HepG2 (cell line): Measurements from ENCODE around the gene REPIN1. TPM values are rescaled to one million over a fixed set of nuclear protein-coding genes. Genes with fewer than 3 reads are reported as not detected.

Experiments
- AHDC1 ChIP-seq: sonication (generic); formaldehyde crosslinking; IDR thresholded peaks from 2 replicates; pipeline ENCODE4 v1.5.1; 2020; ENCODE audit warnings: mild to moderate bottlenecking, missing genetic modification reagents, borderline replicate concordance
- CHD4 ChIP-seq: fragments of 200-600 bp; sonication (generic); IDR thresholded peaks from 2 replicates; pipeline ENCODE4 v1.7.0; 2017; ENCODE audit warnings: mild to moderate bottlenecking, low read length, borderline replicate concordance
- HHEX ChIP-seq: IDR thresholded peaks from 2 replicates; pipeline ENCODE4 v1.6.1; 2016; ENCODE audit warnings: control low read depth
- HINFP ChIP-seq: sonication (generic); formaldehyde crosslinking; IDR thresholded peaks from 2 replicates; pipeline ENCODE4 v1.4.0; 2020; ENCODE audit warnings: low read depth, mild to moderate bottlenecking, missing genetic modification reagents
- MLXIP ChIP-seq: sonication (generic); formaldehyde crosslinking; IDR thresholded peaks from 2 replicates; pipeline ENCODE4 v1.9.0; 2021; ENCODE audit warnings: missing genetic modification reagents, borderline replicate concordance
- ONECUT2 ChIP-seq: sonication (generic); formaldehyde crosslinking; IDR thresholded peaks from 2 replicates; pipeline ENCODE4 v1.4.0; 2020; ENCODE audit warnings: missing genetic modification reagents
- SIX4 ChIP-seq: sonication (generic); formaldehyde crosslinking; IDR thresholded peaks from 2 replicates; pipeline ENCODE4 v1.4.0; 2020; ENCODE audit warnings: missing genetic modification reagents
- TBX2 ChIP-seq: sonication (generic); formaldehyde crosslinking; IDR thresholded peaks from 2 replicates; pipeline ENCODE4 v1.5.0; 2020; ENCODE audit warnings: missing genetic modification reagents, mild to moderate bottlenecking, borderline replicate concordance
- TIGD3 ChIP-seq: sonication (generic); formaldehyde crosslinking; IDR thresholded peaks from 2 replicates; pipeline ENCODE4 v1.5.1; 2020; ENCODE audit warnings: mild to moderate bottlenecking, missing genetic modification reagents, borderline replicate concordance
- ZNF17 ChIP-seq: sonication (generic); formaldehyde crosslinking; IDR thresholded peaks from 2 replicates; pipeline ENCODE4 v1.5.0; 2020; ENCODE audit warnings: mild to moderate bottlenecking, missing genetic modification reagents
- ZNF235 ChIP-seq: sonication (generic); formaldehyde crosslinking; IDR thresholded peaks from 2 replicates; pipeline ENCODE4 v1.8.1; 2023; ENCODE audit warnings: mild to moderate bottlenecking, missing genetic modification reagents, borderline replicate concordance
- ZNF3 ChIP-seq: IDR thresholded peaks from 2 replicates; pipeline ENCODE4 v1.7.0; 2017; ENCODE audit warnings: inconsistent platforms
- ZNF354B ChIP-seq: sonication (generic); formaldehyde crosslinking; IDR thresholded peaks from 2 replicates; pipeline ENCODE4 v1.8.0; 2022; ENCODE audit warnings: mild to moderate bottlenecking, missing genetic modification reagents
- ZNF710 ChIP-seq: sonication (generic); formaldehyde crosslinking; IDR thresholded peaks from 2 replicates; pipeline ENCODE4 v1.5.0; 2020; ENCODE audit warnings: mild to moderate bottlenecking, missing genetic modification reagents, borderline replicate concordance
- ZNF737 ChIP-seq: sonication (generic); formaldehyde crosslinking; IDR thresholded peaks from 2 replicates; pipeline ENCODE4 v1.5.0; 2020; ENCODE audit warnings: missing genetic modification reagents, mild to moderate bottlenecking, borderline replicate concordance
- polyA plus RNA-seq, 8 experiments: library from polyadenylated mRNA; depleted of rRNA in 3 of 8; stranded (reverse) in 7 of 8; unstranded in 1 of 8; fragments of >200 nt; fragmentation: Illumina TruSeq in 4 of 8; extraction: Trizol in 4 of 8; gene quantifications; 2 replicates each; pipeline versions ENCODE4 v1.2.1 to v1.2.3, GENCODE V29; 2011 to 2016; ENCODE audit warnings: low read depth in 4 of 8, missing spikeins in 1 of 8, mixed read lengths in 1 of 8; ENCODE audit not compliant: insufficient read depth in 1 of 8
- total RNA-seq, 5 experiments: library from RNA; depleted of rRNA; stranded (reverse); fragments of >200 nt; fragmentation: Illumina TruSeq; extraction: Trizol; gene quantifications; 2 replicates each; pipeline ENCODE4 v1.2.3, GENCODE V29; 2016; ENCODE audit warnings: low read depth in 1 of 5

The REPIN1 gene
- total and polyA plus RNA-seq, 2 of the 13 experiments (the other 11 are each of a cell fraction or from before 2014, with no cell fraction given): 69.9 to 108 TPM

GRCh38 chr7:150383710-150384397 lies 15.2 kb downstream of the REPIN1 start (continued):
- TF ChIP-seq AHDC1: peak; percentile 29; the same call in 1 of the 2 replicates
- TF ChIP-seq TBX2: peak; percentile 88
- 0 out of 2 replicates have a peak, but pooled peaks have one; percentile 54 for TF ChIP-seq HINFP (CRISPR knock-in tag)
- no peak; the same call in 1 of the 2 replicates for TF ChIP-seq MLXIP (CRISPR knock-in tag)
- 0 out of 2 replicates have a peak, but pooled peaks have one; percentile 32 for TF ChIP-seq ONECUT2
- TF ChIP-seq ZNF17: no peak
- TF ChIP-seq ZNF354B (CRISPR knock-in tag): no peak
- no peak for TF ChIP-seq CHD4
- TF ChIP-seq ZNF235 (CRISPR knock-in tag): no peak
- TF ChIP-seq SIX4 (CRISPR knock-in tag): no peak
- no peak for TF ChIP-seq HHEX (CRISPR knock-in tag)
- no peak for TF ChIP-seq ZNF737 (CRISPR knock-in tag)
- TF ChIP-seq TIGD3: no peak
- TF ChIP-seq ZNF710: no peak
- TF ChIP-seq ZNF3 (CRISPR knock-in tag): no peak
